Stimulated activated CD4-positive, alpha-beta T cell treated with anti-CD3 and anti-CD28 coated beads, Interleukin-4, amount 100 ng/mL, for 48 hours (primary cell): ENCODE measurements around the gene COL20A1.
"Not testable (repeated sequence)": the region's sequence is repeated elsewhere in the genome, so short reads cannot be mapped to it uniquely, and the experiment has no call there.

Experiments
- DNase-seq, 2 donors: peaks; one replicate each; pipeline ENCODE4 v3.0.0-alpha.2; 2020; ENCODE audit warnings: low read depth in 2 of 2

The COL20A1 gene

GRCh38 chr20:63332488-63333240 is 39.7 kb downstream of the COL20A1 start:
- DNase-seq = no peak

- DNase-seq = no peak
Observed at GRCh38 chr20:63333241-63333836, 40.4 kb downstream of the COL20A1 start.

DNA sequence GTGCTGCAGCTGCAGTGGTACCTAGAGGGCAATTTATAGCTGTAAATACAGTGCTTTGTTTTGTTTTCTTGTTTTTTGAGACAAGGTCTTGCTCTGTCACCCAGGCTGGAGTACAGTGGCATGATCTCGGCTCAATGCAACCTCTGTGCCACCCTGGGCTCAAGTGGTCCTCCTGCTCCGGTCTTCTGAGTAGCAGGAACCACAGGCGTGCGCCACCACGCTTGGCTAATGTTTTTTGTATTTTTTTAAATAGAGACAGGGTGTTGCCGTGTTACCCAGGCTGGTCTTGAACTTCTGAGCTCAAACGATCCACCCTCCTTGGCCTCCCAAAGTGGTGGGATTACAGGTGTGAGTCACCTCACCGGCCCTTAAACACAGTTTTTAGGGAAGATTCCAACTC is 41.4 kb downstream of the COL20A1 start:
- DNase-seq = no peak

- DNase-seq = not testable (repeated sequence)
Observed at GRCh38 chr20:63335060-63335459, 42.1 kb downstream of the COL20A1 start.

DNA sequence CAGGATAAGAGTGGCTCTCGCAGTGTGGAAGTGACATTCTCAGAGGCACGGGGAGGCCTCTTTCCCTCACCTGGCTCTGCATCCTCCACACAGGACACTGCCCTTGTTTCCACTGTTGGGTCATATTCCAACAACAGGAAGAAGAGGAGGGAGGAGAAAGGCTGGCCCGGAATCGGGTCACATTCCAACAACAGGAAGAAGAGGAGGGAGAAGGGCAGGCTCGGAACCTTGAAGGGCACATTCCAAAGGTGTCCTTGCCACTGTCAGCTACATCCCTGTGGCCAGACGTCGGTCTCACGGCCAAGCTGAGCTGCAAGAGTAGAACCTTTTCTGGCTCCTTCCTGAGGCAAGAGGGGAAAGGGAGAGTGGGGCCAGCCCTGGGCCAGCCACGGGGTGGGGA is 42.7 kb downstream of the COL20A1 start:
- no peak for DNase-seq

GRCh38 chr20:63336232-63336752 is 43.3 kb downstream of the COL20A1 start:
- DNase-seq = no peak

DNA sequence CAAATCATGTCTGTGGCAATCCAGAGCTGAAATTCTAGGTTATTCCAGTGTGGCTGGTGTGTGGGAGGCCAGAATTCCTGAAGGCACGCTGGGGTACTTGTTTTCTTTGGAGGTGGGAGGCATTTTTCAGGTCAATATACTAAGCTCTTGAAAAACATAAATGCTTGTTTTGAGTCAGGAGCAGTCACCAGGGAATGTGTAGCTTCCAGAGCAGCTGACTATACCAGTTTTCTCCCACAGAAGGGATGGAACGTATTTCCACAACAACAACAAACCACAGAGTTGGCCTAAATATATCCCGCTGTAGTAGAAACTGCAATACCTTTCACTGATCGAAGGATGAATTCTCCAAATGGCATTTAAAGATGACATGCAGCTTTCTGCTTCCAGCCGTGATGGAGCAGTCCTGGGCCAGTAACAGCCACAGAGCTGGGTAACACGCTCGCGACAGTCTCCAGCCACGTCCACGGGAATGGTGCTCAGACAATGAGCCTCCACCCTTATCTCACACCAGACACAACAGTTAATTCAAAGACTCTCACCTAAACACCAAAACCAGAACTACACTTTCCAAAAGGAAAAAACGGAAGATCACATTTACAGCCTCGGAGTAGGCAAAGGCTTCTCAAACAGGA is 44.9 kb downstream of the COL20A1 start:
- DNase-seq = no peak

- DNase-seq = not testable (repeated sequence)
Observed at GRCh38 chr20:63339154-63340094, 46.4 kb downstream of the COL20A1 start.

GRCh38 chr20:63340158-63340688 is 47.2 kb downstream of the COL20A1 start:
- not testable (repeated sequence) for DNase-seq

- DNase-seq = no peak
Observed at GRCh38 chr20:63342561-63343459, 49.8 kb downstream of the COL20A1 start.

- DNase-seq = no peak
Observed at GRCh38 chr20:63343460-63344445, 50.8 kb downstream of the COL20A1 start.

DNA sequence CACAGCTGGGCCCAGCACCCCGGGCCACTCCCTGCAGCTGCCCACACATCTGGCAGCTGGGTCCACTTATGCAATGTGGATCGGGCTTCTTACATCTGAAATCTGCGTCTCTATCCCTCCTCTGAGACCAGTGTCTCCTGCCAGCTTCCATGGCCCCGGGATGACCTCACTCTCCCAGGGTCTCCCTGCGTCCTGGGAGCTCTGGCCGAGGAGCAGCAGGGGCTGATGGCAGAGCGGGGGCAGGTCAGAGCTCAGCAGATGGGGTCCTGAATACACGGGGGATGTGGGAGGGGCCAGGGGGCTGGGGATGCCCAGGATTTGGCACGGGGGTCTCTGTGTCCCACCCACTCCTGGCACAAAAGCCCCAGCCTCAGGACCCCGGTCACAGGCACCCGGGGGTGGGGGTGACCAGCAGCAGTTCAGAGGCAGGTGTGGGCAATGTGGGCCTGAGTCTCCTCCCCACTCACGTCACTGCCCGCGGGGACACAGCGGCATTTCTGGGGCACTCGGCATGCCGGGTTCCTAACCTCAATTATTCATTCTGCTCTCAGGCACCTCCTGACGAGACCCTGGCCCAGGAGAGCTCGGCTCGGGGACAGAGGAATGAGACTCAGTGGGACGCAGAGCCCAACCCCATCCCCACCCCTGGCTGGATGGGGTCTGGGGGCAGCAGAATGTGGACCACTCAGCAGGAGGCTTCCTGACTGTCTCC is 51.8 kb downstream of the COL20A1 start:
- no peak for DNase-seq

DNA sequence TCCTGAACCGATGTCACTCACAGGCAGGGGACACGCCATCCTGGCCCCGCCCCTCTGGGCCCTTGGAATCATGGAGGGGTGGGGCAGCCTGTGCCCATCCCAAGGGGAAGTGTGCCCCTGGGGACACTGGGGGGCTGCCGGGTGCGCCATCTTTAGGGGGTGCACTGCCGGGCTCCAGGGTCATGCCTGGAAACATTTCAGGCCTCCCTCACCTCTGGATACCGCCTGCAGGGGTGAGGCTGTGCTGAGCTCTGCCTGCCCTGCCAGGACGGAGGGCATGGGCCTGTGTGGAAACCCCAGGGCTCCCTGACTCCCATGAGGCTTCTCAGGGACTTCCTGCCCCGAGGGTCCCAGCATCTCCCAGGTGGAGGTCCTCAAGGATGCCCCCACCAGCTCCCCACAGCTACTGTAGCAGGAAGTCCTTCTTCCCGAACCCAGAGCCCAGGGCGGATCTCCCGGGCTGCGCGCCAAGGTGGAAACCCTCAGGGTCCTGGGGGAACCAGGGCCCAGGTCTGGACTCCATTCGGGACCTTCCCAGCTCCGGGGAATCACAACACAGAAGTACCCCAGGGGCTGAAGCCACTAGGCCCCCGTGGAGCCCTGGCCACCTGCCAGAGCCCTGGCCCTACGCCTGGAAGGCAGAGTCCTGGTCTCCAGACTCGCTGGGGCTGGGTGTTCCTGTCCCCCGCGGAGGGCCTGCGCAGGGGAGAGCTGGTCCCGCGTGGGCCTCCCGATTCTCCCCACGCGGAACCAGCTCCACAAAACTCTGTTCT is 52.5 kb downstream of the COL20A1 start:
- no peak for DNase-seq

DNA sequence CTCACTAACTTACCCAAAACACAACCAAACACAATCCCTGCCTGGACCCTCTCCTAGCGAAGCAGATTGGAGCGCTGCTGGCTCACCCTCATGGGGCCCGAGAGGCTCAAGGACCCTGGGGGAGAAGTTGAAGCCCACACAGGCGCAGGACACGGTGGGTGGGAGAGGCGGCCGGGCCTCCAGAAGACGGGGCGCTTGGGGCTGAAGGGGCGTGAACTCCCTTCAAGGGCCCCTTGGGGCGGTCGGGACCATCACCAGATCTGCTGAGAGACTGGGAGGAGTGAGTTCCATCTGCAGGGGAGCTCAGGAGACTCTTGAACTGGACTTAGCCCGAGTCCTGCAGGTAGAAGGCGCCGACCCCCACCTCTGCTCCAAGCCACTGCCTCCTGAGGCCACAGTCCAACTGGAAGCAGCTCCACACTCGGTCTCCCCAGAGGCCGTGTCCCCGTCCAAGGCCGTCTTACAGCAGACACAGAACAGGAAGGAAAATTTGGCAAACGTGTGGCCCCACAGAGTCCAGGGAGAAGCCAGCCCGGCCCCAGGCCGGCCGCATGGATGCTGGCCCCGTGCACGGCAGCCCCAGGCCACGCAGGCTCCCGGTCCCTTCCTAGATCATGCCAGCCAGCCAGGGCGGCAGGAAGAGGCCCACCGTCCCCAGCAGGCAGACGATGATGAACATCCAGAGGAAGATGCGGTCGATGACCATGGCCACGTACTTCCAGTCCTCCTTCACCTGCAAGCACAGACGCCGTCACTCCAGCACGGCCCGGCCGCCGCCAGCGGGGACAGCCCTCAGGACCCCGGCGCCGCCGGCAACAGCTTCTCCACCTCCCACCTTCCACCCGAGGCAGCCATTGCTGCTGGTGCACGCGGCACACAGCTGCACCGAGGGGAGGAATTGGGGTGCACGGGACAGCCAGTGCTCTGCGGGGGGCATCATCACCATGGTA is 53.4 kb downstream of the COL20A1 start:
- DNase-seq = no peak

- DNase-seq = no peak
Observed at GRCh38 chr20:63347081-63347741, 54.2 kb downstream of the COL20A1 start.
